GM13977 (cell line): ENCODE results near the gene SCN9A.
A peak's percentile ranks its signal among the peaks of the same experiment; 100 is the strongest.

Experiments used
- DNase-seq: peaks from one replicate; pipeline ENCODE4 v3.0.0; 2012; ENCODE audit warnings: low spot score
- CTCF ChIP-seq: IDR thresholded peaks from 2 replicates; pipeline ENCODE4 v1.5.1; 2012; ENCODE audit warnings: mild to moderate bottlenecking, control low read depth; ENCODE audit not compliant: insufficient read depth; ENCODE audit errors: extremely low read depth, missing control alignments
- in situ Hi-C: fragments of 300-500 bp; cut with MboI; formaldehyde crosslinking; loops from one replicate; pipeline ENCODE4 v1.12.0; 2022; ENCODE audit warnings: low sequenced_read_pairs, low pct_unique_long_range_greater_than_20kb, mixed read lengths, inconsistent platforms; ENCODE audit not compliant: unreplicated experiment

Gene SCN9A

GRCh38 chr2:166393008-166393407, 17.3 kb upstream of the SCN9A start:
- TF ChIP-seq CTCF, result no peak
- in situ Hi-C loops, result no loop called here
- DNase-seq, result no peak

- in situ Hi-C loops, result no loop called here
- TF ChIP-seq CTCF, result no peak
- no peak for DNase-seq
Observed at GRCh38 chr2:166388481-166389070, 12.8 kb upstream of the SCN9A start.

- no peak for TF ChIP-seq CTCF
- in situ Hi-C loops, result no loop called here
- DNase-seq, result no peak
Observed at GRCh38 chr2:166385313-166385712, 9.6 kb upstream of the SCN9A start.

GRCh38 chr2:166384774-166385173, 9.0 kb upstream of the SCN9A start:
- TF ChIP-seq CTCF, result peak; percentile 44
- peak; percentile 20 for DNase-seq
- in situ Hi-C loops, result no loop called here

- in situ Hi-C loops, result no loop called here
- TF ChIP-seq CTCF, result no peak
- DNase-seq, result no peak
Observed at GRCh38 chr2:166382448-166382847, 6.7 kb upstream of the SCN9A start.

- DNase-seq, result no peak
- no peak for TF ChIP-seq CTCF
- in situ Hi-C loops, result no loop called here
Observed at GRCh38 chr2:166380615-166381014, 4.9 kb upstream of the SCN9A start.

- no peak for TF ChIP-seq CTCF
- no peak for DNase-seq
- in situ Hi-C loops, result no loop called here
Observed at GRCh38 chr2:166376873-166377272, 1.1 kb upstream of the SCN9A start.
